Endodermal cell (in vitro differentiated cells): ENCODE measurements around the gene CBX8. TPM values are rescaled to one million over a fixed set of nuclear protein-coding genes. Genes with fewer than 3 reads are reported as not detected.

ENCODE experiments used
- DNase-seq: peaks from one replicate; pipeline ENCODE4 v3.0.0-alpha.2; 2017
- H3K27ac ChIP-seq: 2 replicates; pipeline ENCODE4 v1.5.1; 2013; ENCODE audit warnings: mild to moderate bottlenecking, low read depth, low read length, moderate library complexity
- H3K27me3 ChIP-seq: 2 replicates; pipeline ENCODE4 v1.6.1; 2013; ENCODE audit warnings: mild to moderate bottlenecking, low read length, moderate library complexity; ENCODE audit not compliant: insufficient read depth, control insufficient read depth, poor library complexity, severe bottlenecking
- H3K36me3 ChIP-seq: 2 replicates; pipeline ENCODE4 v1.7.0; 2013; ENCODE audit warnings: mild to moderate bottlenecking, low read length, moderate library complexity; ENCODE audit not compliant: control insufficient read depth, insufficient read depth
- H3K4me1 ChIP-seq: one replicate; pipeline ENCODE4 v1.7.0; 2013; ENCODE audit warnings: low read length; ENCODE audit not compliant: control insufficient read depth, insufficient read depth
- H3K4me3 ChIP-seq: 2 replicates; pipeline ENCODE4 v1.5.1; 2013; ENCODE audit warnings: mild to moderate bottlenecking, low read length, moderate library complexity
- H3K9ac ChIP-seq: 2 replicates; pipeline ENCODE4 v1.6.1; 2013; ENCODE audit warnings: mild to moderate bottlenecking, low read length, moderate library complexity; ENCODE audit not compliant: poor library complexity, severe bottlenecking; ENCODE audit errors: extremely low read depth
- H3K9me3 ChIP-seq: 2 replicates; pipeline ENCODE4 v1.6.1; 2013; ENCODE audit warnings: mild to moderate bottlenecking, low read length, moderate library complexity; ENCODE audit not compliant: control insufficient read depth
- H3K27ac Mint-ChIP-seq: 2 replicates; pipeline ENCODE4 v1.8.0; 2020; ENCODE audit warnings: mixed read lengths
- H3K27me3 Mint-ChIP-seq: 2 replicates; pipeline ENCODE4 v1.8.0; 2021; ENCODE audit warnings: mild to moderate bottlenecking, mixed read lengths; ENCODE audit not compliant: insufficient read depth
- H3K36me3 Mint-ChIP-seq: 2 replicates; pipeline ENCODE4 v1.8.0; 2020; ENCODE audit warnings: low read depth, mixed read lengths
- H3K4me1 Mint-ChIP-seq: 2 replicates; pipeline ENCODE4 v1.8.0; 2020; ENCODE audit warnings: mixed read lengths
- H3K4me3 Mint-ChIP-seq: 2 replicates; pipeline ENCODE4 v1.8.0; 2020; ENCODE audit warnings: mild to moderate bottlenecking, moderate library complexity, mixed read lengths
- H3K9me3 Mint-ChIP-seq: 2 replicates; pipeline ENCODE4 v1.8.0; 2020; ENCODE audit warnings: mild to moderate bottlenecking, mixed read lengths
- WGBS, 2 experiments: methylation state at CpG; one replicate each; pipeline versions ENCODE4 v1.1.5 to v1.1.7; 2013; ENCODE audit warnings: missing lambda C conversion rate in 2 of 2, mixed read lengths in 1 of 2; ENCODE audit not compliant: insufficient coverage in 1 of 2, insufficient read length in 1 of 2; 5-methylcytosine and 5-hydroxymethylcytosine counted together
- total RNA-seq, 2 donors: library from RNA; stranded (reverse); fragmentation: NEBNext Ultra II Directional in 1 of 2; extraction: Animal tissue kit (Norgen Biotek cat#: 25700) in 1 of 2; gene quantifications; 2 replicates in 1 of 2; 3 replicates in 1 of 2; pipeline ENCODE4 v1.2.1, GENCODE V29; 2021
- TF ChIP-seq, protein P1 (sequence below): fragments of 200-600 bp; sonication (generic); conservative IDR thresholded peaks from 2 replicates; pipeline ENCODE4 v1.5.0; 2021; ENCODE audit warnings: antibody characterized with exemption, mild to moderate bottlenecking

CBX8 gene
- total RNA-seq, 2 donors from 2014 or later = 5.4 to 5.6 TPM

DNA sequence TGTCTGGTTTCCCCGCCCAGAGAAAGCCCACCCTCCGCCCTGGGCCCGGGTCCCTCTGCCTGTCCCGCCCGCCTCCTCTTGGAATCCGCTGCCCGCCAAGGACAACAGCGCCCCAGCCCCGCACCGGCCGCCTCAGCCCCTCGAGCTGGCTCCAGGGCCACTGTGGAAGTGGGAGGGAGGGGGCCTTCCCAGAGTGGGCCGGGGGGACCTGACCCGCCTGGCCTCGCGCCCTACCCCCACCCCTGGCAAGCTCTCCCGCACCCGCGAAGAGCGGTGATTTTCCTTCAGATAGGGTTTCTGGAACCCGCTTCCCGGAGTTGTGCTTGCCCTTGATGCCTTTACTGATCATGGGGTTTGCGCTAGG, 2.3 kb upstream of the CBX8 start:
- TF ChIP-seq, protein P1, sequence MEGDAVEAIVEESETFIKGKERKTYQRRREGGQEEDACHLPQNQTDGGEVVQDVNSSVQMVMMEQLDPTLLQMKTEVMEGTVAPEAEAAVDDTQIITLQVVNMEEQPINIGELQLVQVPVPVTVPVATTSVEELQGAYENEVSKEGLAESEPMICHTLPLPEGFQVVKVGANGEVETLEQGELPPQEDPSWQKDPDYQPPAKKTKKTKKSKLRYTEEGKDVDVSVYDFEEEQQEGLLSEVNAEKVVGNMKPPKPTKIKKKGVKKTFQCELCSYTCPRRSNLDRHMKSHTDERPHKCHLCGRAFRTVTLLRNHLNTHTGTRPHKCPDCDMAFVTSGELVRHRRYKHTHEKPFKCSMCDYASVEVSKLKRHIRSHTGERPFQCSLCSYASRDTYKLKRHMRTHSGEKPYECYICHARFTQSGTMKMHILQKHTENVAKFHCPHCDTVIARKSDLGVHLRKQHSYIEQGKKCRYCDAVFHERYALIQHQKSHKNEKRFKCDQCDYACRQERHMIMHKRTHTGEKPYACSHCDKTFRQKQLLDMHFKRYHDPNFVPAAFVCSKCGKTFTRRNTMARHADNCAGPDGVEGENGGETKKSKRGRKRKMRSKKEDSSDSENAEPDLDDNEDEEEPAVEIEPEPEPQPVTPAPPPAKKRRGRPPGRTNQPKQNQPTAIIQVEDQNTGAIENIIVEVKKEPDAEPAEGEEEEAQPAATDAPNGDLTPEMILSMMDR = no peak
- H3K27ac ChIP-seq = no peak overlapping the region
- Mint-ChIP-seq H3K27ac (no peak overlapping the region), H3K4me1 (peaks cover 21% of the 10 kb centered on the region), H3K27me3 (peaks cover 93% of the 10 kb centered on the region), H3K9me3 (peaks cover 5% of the 10 kb centered on the region), H3K36me3 (no peaks in the 10 kb centered on the region), H3K4me3 (peak overlapping the region; percentile 67)
- H3K4me3 ChIP-seq = no peak overlapping the region
- peaks cover 90% of the 10 kb centered on the region for H3K27me3 ChIP-seq
- DNase-seq = peak; percentile 77
- WGBS, 2 experiments = 5 to 12% methylated on average over 6 to 23 of the region's 23 CpGs
- H3K36me3 ChIP-seq = peaks cover 6% of the 10 kb centered on the region
- no peaks in the 10 kb centered on the region for H3K9me3 ChIP-seq
- H3K9ac ChIP-seq = no peak overlapping the region
- peaks cover 13% of the 10 kb centered on the region for H3K4me1 ChIP-seq

DNA sequence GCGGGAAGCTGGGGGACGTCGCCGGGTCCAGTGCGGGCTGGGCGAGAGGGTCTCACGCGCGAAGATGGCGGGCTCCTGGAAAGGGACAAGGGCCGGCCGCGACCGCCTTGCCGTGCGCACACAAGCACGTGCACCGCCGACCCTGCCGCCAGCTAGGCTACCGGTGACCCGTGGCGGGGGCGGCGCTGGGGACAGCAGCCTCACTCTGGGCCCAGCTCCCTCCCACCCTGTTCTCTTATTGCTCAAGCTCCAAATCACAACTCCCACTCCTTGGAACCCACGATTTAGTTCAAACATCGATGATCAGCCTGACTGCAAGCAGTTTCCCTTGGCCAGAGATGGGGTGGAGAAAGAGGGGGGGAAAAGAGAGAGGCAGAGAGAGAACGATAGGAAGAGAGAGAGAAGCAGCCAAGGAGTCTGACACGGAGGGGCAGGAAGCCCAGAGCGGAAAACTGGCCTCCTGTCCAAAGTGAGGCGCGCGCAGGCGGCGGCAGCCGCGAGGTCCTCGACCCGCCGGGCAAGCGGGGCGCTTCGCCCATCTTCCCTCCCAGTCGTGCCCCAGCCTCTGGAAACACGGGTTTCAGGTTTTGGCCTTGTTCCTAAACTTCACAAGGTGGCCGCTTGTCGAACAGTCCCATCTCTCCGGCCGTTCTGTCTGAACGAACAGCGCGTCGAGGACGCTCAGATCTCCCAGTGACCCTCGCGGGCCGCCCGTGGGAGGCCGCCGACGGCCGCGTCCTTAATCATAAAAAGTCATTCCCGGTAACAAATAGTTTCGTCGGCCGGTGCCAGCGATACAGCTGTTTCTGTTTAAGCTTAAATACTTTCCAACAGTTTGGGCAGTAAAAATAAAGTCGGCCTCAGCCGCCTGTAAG, 1.7 kb upstream of the CBX8 start:
- H3K27ac ChIP-seq = no peak overlapping the region
- peaks cover 15% of the 10 kb centered on the region for H3K4me1 ChIP-seq
- H3K4me1 Mint-ChIP-seq = peaks cover 23% of the 10 kb centered on the region
- peaks cover 90% of the 10 kb centered on the region for H3K27me3 ChIP-seq
- TF ChIP-seq, protein P1 = no peak
- H3K4me3 ChIP-seq = no peak overlapping the region
- H3K4me3 Mint-ChIP-seq = peak overlapping the region; percentile 67
- H3K9ac ChIP-seq = no peak overlapping the region
- H3K9me3 ChIP-seq = no peaks in the 10 kb centered on the region
- peak; percentile 82 for DNase-seq
- H3K9me3 Mint-ChIP-seq = peaks cover 5% of the 10 kb centered on the region
- H3K27me3 Mint-ChIP-seq = peaks cover 93% of the 10 kb centered on the region
- WGBS, 2 experiments = 3 to 5% methylated on average over 30 to 70 of the region's 70 CpGs
- no peaks in the 10 kb centered on the region for H3K36me3 Mint-ChIP-seq
- H3K36me3 ChIP-seq = peaks cover 6% of the 10 kb centered on the region
- no peak overlapping the region for H3K27ac Mint-ChIP-seq

DNA sequence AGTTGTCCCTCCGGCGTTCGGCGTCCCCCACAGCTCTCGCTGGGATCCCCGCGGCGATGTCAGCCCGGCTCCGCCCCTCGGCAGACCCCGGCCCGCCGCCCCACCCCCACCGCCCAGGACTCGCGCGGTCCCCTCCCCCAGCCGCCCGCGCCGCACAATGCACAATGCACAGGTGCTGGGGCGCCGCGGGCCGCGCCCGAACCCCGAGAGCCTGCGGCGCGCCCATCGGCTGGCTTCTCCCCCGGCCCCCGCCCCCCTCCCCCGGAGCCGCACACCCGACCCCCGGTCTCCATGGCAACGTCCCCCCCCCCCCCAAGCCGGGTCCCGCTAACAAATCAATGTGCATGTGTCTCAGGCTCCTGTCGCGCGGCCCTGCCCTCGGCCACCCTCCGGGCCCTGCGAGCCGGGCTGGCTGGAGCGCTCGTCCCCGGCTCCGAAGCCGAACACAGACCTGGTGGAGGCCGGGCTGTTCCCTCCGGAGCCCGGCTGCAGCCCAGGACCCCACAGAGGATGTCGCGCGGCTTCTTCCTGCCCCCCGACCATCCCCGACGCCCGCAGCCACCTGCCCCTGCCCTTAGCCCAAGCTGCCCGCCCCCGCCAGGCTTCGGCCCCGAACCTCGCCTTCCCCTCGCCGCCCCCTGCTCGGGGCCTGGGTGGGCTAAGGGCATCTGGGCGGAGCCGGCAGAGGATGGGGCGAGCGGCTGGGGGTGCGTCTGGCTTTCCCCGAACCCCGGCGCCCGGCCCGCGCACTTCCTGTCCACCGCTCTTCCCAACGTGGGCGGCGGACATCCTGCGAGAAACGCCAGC, 818 bp upstream of the CBX8 start:
- H3K9me3 ChIP-seq = no peaks in the 10 kb centered on the region
- DNase-seq = peak; percentile 91

More for the DNA sequence above, 818 bp upstream of the CBX8 start:
- Mint-ChIP-seq H3K36me3 (no peaks in the 10 kb centered on the region), H3K27me3 (peaks cover 93% of the 10 kb centered on the region), H3K9me3 (peaks cover 4% of the 10 kb centered on the region), H3K27ac (no peak overlapping the region), H3K4me3 (peak overlapping the region; percentile 67), H3K4me1 (peaks cover 22% of the 10 kb centered on the region)
- Histone ChIP-seq H3K36me3 (peaks cover 6% of the 10 kb centered on the region), H3K9ac (no peak overlapping the region), H3K4me3 (no peak overlapping the region), H3K27ac (no peak overlapping the region), H3K27me3 (peaks cover 90% of the 10 kb centered on the region), H3K4me1 (peaks cover 18% of the 10 kb centered on the region)
- WGBS, 2 experiments = 0 to 1% methylated on average over 10 to 70 of the region's 89 CpGs
- TF ChIP-seq, protein P1 = no peak
